Measurements from ENCODE around the gene SMCO2. TPM values are rescaled to one million over a fixed set of nuclear protein-coding genes. Genes with fewer than 3 reads are reported as not detected.

Gene SMCO2
- total and polyA plus RNA-seq, 2 of the 4 experiments (the other 2 are of a cell fraction): 0.19 TPM; not detected in 1

GRCh38 chr12:27491226-27491625 is 44.7 kb downstream of the SMCO2 start:
- H3K4ac ChIP-seq (ENCODE audit: low read depth, low read length): no peak overlapping the region
- H2BK5ac ChIP-seq (ENCODE audit: low read depth, low read length, poor library complexity, severe bottlenecking): no peak overlapping the region
- ChIA-PET POLR2A (ENCODE audit: unreplicated experiment) (no interaction called here), CTCF (interaction anchor here (0.7 kb wide), 1 partner anchor 78 kb away, joined by 4 read pairs; no protein-coding TSS in a partner anchor)
- no peaks in the 10 kb centered on the region for H3K27me3 ChIP-seq (ENCODE audit: control insufficient read depth, insufficient read depth, low read length)
- no peak overlapping the region for H3K56ac ChIP-seq (ENCODE audit: extremely low read depth, insufficient read depth, low read length)
- no peak overlapping the region for H3K23ac ChIP-seq (ENCODE audit: low read depth, low read length)
- no peaks in the 10 kb centered on the region for H3K4me1 ChIP-seq (ENCODE audit: control insufficient read depth, insufficient read depth, low read length)
- dilution Hi-C loops (cut with HindIII; ENCODE audit: low sequenced_read_pairs, unreplicated experiment) (no loop called here), intact Hi-C loops (cut with micrococcal nuclease) (no loop called here), in situ Hi-C loops (cut with MboI; ENCODE audit: low sequenced_read_pairs) (no loop called here)
- no peak overlapping the region for H2BK120ac ChIP-seq (ENCODE audit: low read depth, low read length)
- no peak overlapping the region for H3K14ac ChIP-seq (replicated peaks; ENCODE audit: low read depth, low read length)
- WGBS, 2 experiments (ENCODE audit: extremely low coverage in 2 of 2, insufficient read length in 1 of 2): no CpG with 5 or more reads among the region's 2 CpGs
- H3K9ac ChIP-seq (ENCODE audit: low read depth, low read length): no peak overlapping the region
- no peak overlapping the region for H2AFZ ChIP-seq (replicated peaks; ENCODE audit: low read length, poor library complexity)
- no peak overlapping the region for H4K5ac ChIP-seq (ENCODE audit: low read depth, low read length)
- BruUV-seq (replicated peaks): no TSS peak
- no peak overlapping the region for H4K91ac ChIP-seq (ENCODE audit: insufficient read depth, low read depth, low read length)
- H3K36me3 ChIP-seq (ENCODE audit: control insufficient read depth, insufficient read depth, low read length): no peaks in the 10 kb centered on the region
- no peak for DNase-seq
- H3K9me1 ChIP-seq (ENCODE audit: insufficient read depth, low read length): no peaks in the 10 kb centered on the region
- TF ChIP-seq RFX5 (IDR thresholded peaks at IDR 0.05; ENCODE audit: low read depth, low read length) (no peak), RCOR1 (IDR thresholded peaks at IDR 0.05; ENCODE audit: insufficient replicate concordance, low read length) (no peak), CEBPB (IDR thresholded peaks at IDR 0.05; ENCODE audit: low read depth, low read length) (no peak)
- no peak overlapping the region for H2BK20ac ChIP-seq (ENCODE audit: low read depth, low read length)
- no peak overlapping the region for H4K8ac ChIP-seq (ENCODE audit: low read depth in 2 of 2, low read length in 2 of 2)
- no peak overlapping the region for H3K4me2 ChIP-seq (ENCODE audit: low read depth, low read length)
- H3K18ac ChIP-seq (ENCODE audit: low read depth, low read length): no peak overlapping the region
- H2AK9ac ChIP-seq (replicated peaks; ENCODE audit: low read depth, low read length, poor library complexity): no peak overlapping the region
- H3K9me3 ChIP-seq (ENCODE audit: control insufficient read depth, insufficient read depth, low read length): no peaks in the 10 kb centered on the region
- H2AK5ac ChIP-seq (ENCODE audit: low read depth, low read length): no peak overlapping the region
- H3K4me3 ChIP-seq (ENCODE audit: insufficient read depth, low read depth, low read length): no peak overlapping the region
- no peaks in the 10 kb centered on the region for H3K79me1 ChIP-seq (ENCODE audit: low read depth in 1 of 2, low read length in 2 of 2)
- no peaks in the 10 kb centered on the region for H4K20me1 ChIP-seq (ENCODE audit: insufficient read depth, low read length)
- no peak for ATAC-seq (ENCODE audit: low read depth)
- H3K27ac ChIP-seq (ENCODE audit: insufficient read depth, low read length): no peak overlapping the region
- no peak overlapping the region for H2BK15ac ChIP-seq (ENCODE audit: low read depth, low read length)
